GM19328 (cell line): ENCODE data around the gene CDC20.
"Not testable (repeated sequence)": the region's sequence is repeated elsewhere in the genome, so short reads cannot be mapped to it uniquely, and the experiment has no call there.

Source experiments
- ATAC-seq: cut with Tn5 transposase; IDR thresholded peaks from one replicate; pipeline ENCODE4 v1.9.1; 2021; ENCODE audit warnings: mild to moderate bottlenecking, moderate library complexity; ENCODE audit not compliant: unreplicated experiment

CDC20 gene

DNA sequence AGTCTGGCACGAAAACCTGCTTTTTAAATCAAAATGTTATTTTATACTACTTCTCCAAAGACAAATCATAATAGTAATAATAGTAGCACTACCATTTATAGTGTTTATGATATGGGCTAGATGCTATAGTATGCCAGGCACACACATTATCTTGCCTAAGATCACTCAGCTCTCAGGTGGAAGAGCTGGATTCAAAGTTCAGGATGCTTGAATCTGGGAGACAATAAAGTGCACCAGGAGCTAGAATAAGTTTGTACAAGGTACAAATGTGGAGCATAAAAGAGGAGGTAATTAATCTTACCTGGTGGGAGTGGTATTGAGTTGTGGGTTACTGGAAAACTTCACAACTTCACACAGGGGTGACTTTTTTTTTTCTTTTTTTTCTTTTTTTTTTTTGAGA, 19.1 kb downstream of the CDC20 start:
- no peak for ATAC-seq

DNA sequence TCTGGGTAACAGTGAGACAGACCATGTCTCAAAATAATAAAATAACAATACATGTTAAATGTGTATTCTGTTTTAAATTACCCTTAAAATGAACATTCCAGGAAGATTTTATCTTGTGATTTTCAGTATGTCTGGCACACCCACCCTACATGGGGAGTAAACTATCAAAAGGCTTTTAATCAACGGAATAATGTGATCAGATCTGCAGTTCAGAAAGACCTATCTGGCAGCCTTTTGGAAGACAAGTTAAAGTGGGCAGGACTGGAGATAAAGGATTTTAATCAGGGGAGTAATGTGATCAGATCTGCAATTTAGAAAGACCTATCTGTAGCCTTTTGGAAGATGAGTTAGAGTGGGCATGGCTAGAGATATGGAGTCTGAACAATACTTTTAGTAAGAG, 20.7 kb downstream of the CDC20 start:
- ATAC-seq: no peak

DNA sequence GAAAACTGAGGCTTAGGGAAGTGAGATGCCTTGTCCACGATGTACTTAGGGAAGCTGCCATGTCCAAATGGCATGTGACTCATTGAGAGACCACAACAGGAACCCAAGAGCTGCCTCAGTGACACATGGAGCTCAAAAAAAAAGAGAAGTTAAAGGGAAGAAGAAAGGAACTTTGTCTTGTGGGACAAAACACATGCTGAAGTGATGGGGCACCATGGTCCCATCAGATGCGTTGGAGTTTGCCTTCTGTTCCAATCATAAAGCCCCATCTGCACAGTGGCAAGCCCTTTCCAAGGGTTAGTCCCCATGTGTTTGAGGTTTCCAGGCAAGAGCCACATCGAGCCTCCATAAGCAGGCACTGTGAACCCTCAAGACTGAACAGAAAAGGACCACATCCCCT, 22.8 kb downstream of the CDC20 start:
- ATAC-seq: no peak

DNA sequence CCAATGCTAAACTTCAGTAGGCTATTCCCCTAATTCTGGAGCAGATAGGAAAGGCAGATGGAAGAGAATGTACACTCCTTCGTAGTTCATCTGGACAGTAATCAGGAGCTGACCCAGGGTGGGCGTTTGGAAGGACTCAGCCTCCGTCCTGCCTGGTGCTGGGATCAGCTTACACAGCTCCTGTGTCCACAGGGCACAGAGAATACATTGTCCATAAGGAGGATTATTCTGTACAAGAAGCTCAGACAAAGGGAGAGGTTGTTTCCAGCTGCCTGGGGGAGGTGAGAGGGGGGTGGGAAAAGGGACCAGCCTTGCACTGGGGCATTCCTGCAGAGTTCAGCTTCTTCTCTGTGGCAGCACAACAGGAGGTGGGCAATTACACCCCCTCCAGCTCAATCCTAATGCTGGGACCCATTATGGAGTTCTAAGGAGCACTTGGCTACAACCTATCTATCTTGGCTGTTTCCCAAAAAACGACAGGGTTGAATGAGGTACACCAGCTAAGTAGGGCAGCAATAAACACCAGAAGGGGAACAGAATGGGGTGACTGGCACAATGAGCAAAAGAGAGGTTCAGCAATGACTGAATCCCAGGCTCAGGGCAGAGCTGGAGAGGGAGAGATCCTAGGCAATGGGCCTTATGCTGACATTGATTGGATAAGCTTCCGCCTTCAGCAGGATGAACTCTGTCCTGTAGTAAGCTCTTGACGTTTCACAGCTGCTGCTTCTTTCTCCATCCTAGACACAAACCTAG, 23.4 kb downstream of the CDC20 start:
- no peak for ATAC-seq

DNA sequence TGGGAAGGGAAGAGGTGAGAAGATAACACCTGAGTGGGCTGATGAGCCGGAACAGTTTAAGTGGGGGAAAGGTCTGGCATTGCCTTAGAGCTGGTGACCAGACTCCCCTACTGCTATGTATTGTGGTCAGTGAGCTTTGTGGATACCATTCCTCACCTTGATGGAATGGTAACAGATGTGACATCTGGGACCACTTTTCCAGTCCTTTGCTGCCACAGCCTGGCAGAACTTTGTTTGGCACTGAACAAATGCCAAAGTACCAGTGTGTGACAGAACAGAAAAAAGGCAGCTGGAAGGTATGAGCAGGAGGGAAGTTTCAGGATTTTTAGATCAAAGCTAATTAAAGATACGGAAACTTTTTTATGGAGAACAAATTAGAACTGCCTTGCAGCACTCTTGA, 24.7 kb downstream of the CDC20 start:
- ATAC-seq: no peak

DNA sequence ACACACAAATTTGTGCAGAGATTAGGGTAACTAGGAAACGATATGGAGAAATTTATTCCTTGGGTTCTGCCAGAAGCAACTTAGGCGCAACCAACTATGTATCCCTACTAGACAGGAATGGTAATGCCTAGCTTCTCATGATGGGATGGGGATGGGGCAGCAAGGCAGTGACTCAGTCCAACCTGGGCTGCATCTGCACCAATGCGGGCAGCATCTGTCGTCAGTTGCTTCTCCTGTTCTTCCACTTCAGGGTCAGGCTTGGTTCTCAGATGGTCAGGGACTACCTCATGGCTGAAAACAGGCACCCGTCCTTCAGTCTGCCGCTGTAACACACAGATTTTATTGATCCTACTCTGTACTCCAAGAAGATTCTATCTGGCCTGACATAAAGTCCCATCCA, 27.9 kb downstream of the CDC20 start:
- ATAC-seq: no peak

DNA sequence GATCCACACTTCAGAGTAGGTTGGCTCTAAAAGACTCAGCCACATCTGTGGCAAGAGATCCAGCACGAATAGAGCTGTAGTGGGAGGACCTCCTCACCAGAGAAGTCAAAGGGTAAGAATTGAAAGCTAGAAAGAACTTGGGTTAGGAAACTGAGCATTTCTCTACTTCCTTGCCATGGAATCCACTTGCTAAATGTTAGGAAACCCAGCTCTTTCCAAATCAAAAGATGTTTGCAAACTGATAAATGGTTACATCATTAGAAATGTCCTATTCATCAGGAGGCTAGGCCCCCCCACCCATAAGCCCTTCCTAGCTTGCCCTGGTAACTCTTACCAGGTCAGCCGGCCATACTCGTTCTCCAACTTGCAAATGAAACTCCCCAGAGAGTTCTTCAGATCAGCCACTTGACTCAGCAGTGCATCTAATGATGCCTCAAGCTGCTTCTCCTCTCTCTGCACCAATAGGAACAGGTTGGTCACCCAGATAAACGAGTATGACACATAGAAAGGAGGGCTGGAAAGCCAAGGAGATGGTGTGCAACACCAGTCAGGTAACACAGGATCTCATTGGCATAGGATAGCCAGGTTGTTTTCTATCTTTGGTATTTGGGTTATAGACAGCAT, 29.3 kb downstream of the CDC20 start:
- ATAC-seq: no peak

DNA sequence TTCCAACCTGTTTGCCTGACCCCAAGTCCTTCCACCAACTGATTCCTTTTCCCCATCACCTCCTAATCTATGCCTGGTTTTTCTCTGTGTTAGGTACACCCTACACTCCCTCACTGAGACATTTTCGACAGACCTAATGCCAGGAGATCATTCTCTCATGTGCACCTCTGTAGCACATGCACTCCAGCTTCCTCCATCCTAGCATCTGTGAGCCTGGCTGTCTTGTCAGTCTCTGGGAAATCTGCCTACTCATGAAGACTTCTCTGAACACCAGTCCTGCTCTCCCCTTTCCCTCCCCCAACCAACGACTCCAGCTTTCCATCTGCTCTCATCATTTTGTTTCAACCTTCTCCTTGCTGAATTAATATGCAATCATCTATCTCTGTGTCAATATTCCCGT, 29.8 kb downstream of the CDC20 start:
- no peak for ATAC-seq

DNA sequence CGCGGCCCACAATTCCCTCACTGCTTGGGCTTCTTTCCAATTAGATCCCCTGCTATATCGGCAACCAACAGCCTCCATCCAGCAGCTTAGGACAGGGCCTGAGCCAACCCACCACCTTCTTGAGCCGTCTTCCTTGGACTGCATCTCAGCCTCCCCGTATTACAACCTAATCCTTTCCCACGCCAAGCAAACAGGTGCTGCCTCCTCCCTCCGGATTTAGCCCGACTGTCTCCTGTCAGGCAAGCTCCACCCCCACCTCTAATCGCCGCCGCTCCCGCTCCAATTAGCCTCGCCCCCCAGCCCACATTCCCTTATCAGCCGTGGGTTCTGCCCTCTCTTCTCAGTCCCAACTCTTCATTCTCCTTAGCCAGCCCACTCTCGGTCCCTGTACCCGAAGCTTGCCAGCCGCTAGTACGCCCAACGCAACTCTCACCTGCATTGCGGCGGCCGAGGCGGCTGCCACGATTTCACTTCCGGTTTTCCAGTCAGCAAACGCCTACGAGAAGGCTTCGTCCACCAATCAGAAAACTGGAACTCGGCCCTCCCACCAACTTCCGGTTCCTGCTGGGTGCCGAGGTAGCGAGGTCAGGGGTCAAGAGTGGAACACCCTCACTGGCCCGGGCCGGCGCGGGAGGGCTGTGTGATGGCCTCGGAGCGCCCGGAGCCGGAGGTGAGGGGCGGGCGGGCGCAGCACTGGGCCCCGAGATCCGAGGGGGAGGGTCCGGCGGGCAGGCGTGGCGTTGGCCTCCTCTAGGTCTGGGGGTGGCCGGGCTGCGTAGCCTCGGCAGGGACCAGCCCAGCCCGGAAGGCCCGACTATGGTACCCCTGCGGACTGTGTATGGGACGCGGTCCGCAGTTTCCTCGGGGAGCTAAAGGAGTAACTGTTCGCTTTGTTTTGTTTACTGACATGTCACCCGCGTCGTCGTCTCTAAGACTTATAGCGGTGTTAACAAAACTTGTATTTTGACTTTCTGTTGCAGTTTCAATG, 30.8 kb downstream of the CDC20 start, which contains the start of the genes MED8 and SZT2:
Gene MED8, minus strand, starts transcription at position 475 of the 988 bp plus-strand sequence. Its CDS starts 36 bp downstream, at position 439.
Gene SZT2, plus strand, starts transcription at position 574 of the 988 bp plus-strand sequence. Its CDS starts 70 bp downstream, at position 644.
- ATAC-seq: peak; percentile 88

DNA sequence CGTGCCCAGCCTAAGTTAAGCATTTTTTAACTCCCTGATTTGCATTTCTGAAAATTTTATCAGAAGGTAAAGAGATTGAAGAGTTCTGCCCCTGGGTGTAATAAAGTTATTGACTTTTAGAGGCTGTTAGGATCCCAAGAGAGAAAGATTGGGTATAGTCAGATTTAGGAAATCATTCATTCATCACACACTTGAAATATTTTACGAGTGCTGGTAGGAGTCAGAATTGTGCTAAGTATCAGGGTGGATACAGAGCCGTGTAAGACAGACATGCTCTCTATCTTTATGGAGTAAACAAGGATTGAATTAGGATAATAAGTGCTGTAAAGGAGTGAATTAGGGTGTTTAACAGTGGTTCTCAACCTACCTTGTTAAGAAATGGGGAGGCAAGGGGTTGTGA, 33.9 kb downstream of the CDC20 start:
- ATAC-seq: no peak

DNA sequence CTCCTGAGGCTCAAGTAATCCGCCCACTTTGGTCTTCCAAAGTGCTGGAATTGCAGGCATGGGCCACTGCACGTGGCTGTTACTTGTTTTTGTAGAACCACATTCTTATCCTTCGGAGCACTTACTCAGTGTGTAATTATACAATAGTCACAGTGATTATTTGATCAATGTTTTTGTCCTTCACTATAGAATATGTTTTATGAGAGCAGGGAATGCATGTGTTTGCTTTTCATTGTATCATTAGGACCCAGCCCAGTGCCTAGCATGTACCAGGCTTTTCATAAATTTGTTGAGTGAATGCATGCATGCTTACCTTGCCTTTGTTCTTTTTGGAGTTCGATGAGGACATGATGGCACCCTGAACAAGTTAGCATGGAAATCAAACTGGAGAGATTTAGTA, 36.7 kb downstream of the CDC20 start:
- ATAC-seq: no peak

DNA sequence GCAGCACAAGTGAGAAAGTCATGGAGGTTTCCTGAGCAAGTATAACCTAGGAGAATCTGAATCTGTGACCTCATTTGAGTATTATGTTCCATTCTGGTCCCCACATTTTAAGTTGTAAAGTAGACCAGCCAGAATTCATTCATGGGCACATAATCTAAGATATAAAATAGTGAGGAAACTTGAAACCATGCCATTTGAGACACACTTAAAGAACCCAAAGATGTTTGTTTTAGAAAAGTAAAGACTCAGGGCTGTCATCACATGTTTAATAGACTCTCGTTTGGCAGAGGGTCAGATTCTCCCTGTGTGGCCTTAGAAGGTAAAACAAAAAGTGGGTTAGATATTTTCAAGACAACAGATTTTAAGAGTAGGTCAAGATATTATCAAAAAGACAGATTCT, 37.3 kb downstream of the CDC20 start:
- ATAC-seq: no peak

DNA sequence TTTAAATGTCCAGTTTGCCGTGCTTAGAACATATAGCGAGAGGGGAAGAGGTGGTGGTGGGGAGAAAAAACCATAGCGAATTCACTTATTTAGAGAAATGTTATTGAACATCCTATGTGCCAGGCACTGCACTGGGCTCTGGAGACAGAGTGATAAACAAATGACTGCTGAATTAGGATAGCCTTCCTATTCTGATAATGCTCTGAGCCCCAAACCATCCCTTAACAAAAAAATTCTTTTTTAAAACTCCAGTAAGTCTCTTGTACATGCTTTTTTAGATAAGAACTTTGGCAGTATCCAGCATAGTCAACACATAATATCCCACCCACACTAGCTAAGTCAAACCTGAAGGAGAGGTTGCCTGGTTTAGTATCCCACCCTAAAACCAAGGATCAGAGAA, 39.4 kb downstream of the CDC20 start:
- ATAC-seq: no peak

DNA sequence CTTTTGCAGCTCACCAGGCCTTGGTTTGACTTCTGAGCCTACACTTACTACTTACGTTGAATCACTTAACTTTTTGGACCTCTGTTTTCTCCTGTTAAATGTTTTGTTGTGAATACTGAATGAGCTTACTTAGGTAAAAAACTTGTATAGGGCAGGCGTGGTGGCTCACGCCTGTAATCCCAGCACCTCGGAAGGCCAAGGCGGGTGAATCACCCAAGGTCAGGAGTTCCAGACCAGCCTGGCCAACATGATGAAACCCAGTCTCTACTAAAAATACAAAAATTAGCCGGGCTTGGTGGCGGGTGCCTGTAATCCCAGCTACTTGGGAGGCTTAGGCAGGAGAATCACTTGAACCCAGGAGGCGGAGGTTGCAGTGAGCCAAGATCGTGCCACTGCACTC, 41.7 kb downstream of the CDC20 start:
- not testable (repeated sequence) for ATAC-seq

DNA sequence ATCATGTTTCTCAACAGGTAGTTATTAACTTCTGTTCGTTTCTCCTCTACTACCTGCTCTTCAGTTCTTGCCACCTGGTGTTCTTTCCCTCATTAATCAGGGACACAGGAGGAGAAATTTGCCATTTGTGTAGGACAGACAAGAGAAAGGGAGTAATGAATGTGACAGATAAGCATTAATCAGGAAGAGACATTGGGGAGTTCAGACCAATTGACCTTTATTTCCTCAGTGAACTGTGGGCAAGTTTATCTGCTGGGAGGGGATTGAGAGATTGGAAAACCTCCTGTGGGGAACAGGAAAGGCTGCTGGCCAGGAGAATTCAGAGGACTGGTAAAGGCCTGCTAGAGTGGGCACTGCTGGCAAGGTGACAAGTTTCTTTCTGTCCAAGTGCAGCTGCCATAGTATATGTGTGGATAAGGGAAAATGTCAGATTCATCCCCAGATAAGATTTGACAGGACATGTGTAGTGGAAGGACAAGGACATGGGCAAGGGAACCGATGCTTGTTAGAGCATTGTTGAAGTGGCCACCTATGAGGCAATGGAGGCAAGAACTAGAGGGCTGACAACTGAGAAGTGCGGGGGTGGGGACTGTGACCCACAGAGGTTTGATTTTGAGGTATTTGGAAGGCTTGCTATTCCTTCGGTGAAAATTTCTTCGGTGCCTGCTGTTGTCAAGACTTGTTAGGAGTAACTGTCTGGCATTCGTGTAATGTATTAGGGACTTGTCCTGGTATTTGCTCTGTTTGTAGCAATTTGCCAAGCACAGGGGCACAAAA, 43.5 kb downstream of the CDC20 start:
- ATAC-seq: no peak

DNA sequence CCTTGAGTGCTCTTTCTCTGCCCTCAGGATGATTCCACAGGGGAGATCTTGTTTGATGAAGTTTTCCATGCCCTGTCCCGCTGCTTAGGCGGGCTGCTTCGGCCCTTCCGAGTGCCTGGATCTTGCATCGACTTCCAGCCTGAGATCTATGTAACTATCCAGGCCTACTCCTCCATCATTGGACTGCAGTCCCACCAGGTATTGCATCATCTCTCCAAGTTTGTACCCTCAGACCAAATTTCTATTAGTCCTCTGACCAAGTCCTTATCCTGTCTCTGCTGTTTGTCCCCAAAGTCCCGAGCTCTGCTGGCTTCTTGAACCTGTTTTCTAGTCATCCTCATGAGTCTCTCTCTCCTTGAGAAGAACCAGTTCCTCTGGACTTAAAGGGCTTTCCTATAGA, 45.6 kb downstream of the CDC20 start:
- no peak for ATAC-seq

DNA sequence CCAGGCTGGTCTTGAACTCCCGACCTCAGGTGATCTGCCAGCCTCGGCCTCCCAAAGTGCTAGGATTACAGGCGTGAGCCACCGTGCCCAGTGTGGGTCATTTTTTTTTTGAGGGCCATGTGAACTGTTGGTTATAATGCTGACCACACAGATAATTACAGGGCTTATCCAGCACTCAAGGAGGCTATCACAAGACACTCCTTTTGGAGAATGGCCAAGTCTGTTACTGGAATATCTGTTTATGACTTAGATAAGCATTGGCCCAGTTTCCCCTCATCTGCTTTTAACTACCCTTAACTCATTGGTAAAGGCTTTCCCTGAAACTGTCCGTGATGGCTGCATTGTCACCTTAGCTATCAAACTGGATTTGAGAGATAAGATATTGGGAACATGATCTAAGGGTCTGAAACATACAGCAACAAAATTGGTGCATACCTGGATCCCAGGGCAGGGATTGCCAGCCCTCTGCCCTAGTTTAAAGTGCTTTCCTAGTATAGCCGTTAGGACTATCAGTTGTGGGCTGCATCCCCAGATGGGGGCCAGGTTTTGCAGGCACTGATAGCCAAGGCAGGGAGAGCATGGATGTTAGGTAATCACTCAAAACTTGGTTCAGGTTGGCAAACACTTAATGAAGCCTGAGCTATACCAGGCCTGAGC, 46.6 kb downstream of the CDC20 start:
- ATAC-seq: no peak

DNA sequence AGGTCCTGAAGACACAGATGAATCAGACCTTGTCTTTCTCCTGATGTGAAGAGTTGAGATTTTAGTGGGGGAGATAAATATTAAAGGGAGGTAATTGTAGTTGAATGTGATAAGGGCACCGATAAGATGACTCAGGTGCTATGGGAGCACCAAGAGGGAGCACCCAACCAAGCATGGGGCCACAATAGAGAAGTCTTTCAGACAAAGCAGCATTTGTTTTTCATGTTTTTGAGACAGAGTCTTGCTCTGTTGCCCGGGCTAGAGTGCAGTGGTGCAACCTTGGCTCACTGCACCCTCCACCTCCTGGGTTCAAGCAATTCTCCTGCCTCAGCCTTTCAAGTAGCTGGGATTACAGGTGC, 47.1 kb downstream of the CDC20 start:
- no peak for ATAC-seq

DNA sequence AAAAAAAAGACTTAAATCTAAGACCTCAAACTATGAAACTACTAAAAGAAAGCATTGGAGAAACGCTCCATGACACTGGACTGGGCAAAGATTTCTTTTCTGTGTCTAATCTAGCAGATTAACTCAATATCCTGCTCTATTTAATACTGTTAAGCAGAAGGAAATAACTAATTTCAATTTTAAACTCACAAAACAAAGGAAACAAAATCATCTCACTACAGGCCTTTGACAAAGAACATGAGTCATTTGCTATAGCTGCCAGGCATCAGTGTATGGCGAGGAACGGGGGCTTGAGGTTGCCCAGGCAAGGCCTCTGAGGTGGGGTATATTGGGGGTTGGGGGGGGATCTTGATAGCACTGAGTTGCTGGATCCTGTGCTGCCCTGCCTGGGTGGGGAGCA, 51.8 kb downstream of the CDC20 start:
- ATAC-seq: no peak
